NCI-H146 (cell line): ENCODE results near the gene RIMKLA.

Experiments used
- DNase-seq: peaks from one replicate; lab custom pipeline; 2025; lab: John Stamatoyannopoulos, UW

Gene RIMKLA

GRCh38 chr1:42372796-42373195 lies 7.8 kb upstream of the RIMKLA start:
- DNase-seq, result no peak

GRCh38 chr1:42379794-42380585 lies 602 bp upstream of the RIMKLA start:
- DNase-seq, result peak; percentile 68

DNA sequence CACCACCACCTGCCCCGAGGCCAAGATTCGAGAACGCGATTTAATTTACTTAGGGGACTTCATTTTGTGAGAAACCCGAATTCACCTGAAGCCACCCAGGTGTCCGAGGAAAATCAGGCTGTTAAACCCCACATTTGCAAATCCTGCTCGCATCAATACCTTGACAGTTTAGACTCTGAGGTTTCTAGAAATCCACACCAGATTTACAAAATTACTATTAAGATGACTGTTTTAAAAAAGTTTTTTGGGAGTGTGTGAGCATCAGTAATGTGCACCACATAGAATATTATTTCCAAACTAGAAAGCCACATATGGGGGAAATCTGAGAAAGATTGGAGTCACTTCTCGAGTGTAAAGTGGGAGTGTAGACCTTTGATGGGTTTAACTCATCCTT lies 685 bp downstream of the RIMKLA start:
- no peak for DNase-seq

- DNase-seq, result no peak
Measured at GRCh38 chr1:42385283-42385682, 4.7 kb downstream of the RIMKLA start.

DNA sequence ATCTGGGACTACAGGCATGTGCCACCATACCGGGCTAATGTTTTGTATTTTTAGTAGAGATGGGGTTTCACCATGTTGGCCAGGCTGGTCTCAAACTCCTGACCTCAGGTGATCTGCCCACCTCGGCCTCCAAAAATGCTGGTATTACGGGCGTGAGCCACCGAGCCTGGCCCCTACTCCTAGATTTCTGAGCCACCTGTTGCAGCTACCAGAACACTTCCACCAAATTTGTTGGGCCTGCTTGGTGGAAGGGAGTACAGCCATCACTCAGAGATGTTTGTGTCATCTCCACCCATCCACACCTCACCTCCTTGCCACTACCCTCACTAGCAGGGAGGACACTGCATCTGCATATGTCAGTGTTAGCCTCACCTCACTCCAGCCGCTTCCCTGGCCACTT lies 5.5 kb downstream of the RIMKLA start:
- no peak for DNase-seq

- DNase-seq, result peak; percentile 37
Measured at GRCh38 chr1:42392255-42392654, 11.7 kb downstream of the RIMKLA start.

GRCh38 chr1:42392967-42393848 lies 12.6 kb downstream of the RIMKLA start:
- no peak for DNase-seq

GRCh38 chr1:42399315-42400100 lies 18.9 kb downstream of the RIMKLA start:
- no peak for DNase-seq

- DNase-seq, result no peak
Measured at GRCh38 chr1:42403880-42404400, 23.3 kb downstream of the RIMKLA start.

GRCh38 chr1:42414551-42415496 lies 34.2 kb downstream of the RIMKLA start:
- no peak for DNase-seq

- DNase-seq, result no peak
Measured at GRCh38 chr1:42417166-42417565, 36.6 kb downstream of the RIMKLA start.

DNA sequence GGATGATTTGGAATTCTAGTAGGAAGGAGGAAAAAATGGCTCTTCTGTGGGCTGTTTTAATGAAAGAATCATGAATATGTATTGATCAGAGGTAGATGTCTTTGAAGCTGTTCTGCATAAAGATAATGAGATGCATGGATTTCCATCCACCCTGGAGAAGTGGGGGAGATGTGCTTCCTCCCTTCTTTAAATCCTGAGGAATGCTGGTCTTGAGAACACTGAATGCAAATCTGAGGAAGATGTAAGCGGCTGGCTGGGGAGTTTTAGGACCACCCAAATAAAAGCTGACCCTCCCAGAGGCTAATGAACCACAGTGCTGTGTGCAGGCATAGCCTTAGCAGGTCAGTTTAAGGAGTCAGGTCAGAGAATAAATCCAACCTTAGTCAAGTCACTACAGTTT lies 37.9 kb downstream of the RIMKLA start:
- no peak for DNase-seq

DNA sequence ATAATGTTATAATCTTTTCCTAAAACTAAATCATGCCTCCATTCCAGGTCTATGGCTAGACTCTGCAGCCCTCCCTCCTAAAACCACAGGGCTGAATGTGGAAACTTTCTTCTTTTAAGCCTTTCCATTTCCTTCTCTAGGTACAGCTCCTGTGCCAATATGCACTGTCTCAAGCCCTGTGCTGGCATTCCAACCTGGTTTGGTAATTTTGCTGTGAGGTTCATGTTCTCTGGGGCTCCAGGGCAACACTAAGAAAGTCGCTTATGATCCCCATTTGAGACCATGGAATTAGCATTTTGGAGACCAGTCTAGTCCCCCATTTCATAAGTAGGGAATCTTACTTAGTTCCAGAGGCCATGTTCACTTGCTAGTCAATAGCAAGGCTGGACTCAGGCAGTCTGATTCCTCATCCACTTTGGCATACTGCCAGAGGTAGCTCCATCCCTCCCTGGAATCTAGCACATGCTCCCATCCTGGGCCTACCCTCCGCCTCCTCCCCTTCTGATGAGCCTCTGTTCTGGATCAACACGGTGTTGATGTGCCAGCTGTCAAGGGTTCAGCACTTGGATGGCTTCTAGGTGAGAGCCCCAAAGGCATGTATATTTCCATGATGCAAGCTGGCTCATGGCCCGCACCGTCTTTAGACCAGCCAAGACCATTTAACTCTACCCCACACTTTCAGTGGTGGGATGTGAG lies 38.7 kb downstream of the RIMKLA start:
- DNase-seq, result no peak

GRCh38 chr1:42420121-42420520 lies 39.5 kb downstream of the RIMKLA start:
- no peak for DNase-seq

DNA sequence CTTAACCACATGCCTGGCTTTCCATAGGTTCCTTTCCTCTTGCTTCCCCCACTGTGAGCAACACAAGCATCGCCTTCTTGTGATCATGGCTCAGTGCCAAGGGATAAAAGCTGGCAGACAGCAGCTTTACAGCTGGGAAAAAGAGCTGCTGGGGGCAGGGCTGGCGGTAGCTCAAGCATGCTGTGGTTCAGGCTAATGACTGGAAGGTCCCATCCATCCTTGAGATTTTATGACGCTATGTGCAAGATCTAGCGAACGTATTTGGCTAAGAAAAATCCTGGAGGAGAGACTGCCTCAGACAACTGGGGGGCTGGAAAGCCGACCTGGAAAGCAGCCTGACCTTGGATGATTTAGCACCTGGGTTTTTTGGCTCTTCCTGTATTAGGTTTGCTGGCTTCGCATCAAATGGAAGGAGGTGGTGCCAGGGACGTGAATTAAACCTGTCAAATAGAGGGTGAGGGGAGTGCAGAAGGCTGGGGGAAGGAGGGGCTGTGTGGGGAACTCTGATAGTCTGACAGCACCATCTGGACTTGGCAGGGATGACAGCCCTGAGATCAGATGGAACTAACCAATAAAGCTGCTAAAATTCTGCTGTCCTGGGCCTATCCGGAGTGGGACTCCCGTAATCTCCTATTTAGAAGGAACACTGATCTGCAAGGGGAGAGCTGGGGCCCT lies 40.5 kb downstream of the RIMKLA start:
- peak; percentile 34 for DNase-seq

- DNase-seq, result no peak
Measured at GRCh38 chr1:42422737-42423136, 42.1 kb downstream of the RIMKLA start.

GRCh38 chr1:42423681-42424080 lies 43.1 kb downstream of the RIMKLA start:
- no peak for DNase-seq

GRCh38 chr1:42424201-42424600 lies 43.6 kb downstream of the RIMKLA start:
- no peak for DNase-seq

DNA sequence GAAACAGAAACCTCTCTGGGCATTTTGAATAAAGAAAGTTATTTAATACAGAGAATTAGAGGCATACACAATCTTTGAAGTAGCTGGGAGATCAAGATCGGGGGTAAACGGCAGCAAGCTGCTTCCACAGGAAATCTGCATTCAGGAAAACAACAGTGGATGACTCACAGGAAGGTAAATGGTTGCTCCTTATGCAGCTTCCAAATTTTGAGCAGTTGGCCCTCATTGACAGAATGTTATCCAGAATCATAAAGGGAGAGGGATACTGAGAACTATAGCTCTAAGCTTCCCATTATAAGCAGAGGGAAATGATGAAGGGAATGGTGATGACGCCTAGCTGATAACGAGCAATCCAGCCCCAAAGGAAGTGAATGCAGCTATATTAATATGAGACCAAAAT lies 46.6 kb downstream of the RIMKLA start:
- no peak for DNase-seq

- no peak for DNase-seq
Measured at GRCh38 chr1:42429603-42430002, 49.0 kb downstream of the RIMKLA start.
